Measurements from ENCODE around the gene TMC1.

DNA sequence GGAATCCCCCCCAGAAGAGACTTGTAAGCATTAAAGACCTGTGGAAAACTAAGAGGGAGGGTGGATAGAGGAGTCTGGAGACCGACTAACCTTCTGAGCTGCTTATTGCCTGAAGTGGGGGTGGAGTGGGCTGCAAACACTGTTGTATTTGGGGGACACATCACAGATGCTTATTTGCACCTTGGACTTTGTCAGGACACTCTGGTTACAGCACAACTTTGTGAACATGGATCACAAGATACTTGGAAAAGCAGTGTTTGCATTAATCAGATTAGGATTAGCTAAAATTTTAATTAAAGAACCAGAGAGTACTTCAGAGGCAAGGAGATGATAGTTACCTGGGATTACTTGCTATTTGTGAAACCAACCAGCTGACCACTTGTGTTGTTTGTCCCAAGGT is 30.9 kb downstream of the TMC1 start:
- TF ChIP-seq, protein P1, sequence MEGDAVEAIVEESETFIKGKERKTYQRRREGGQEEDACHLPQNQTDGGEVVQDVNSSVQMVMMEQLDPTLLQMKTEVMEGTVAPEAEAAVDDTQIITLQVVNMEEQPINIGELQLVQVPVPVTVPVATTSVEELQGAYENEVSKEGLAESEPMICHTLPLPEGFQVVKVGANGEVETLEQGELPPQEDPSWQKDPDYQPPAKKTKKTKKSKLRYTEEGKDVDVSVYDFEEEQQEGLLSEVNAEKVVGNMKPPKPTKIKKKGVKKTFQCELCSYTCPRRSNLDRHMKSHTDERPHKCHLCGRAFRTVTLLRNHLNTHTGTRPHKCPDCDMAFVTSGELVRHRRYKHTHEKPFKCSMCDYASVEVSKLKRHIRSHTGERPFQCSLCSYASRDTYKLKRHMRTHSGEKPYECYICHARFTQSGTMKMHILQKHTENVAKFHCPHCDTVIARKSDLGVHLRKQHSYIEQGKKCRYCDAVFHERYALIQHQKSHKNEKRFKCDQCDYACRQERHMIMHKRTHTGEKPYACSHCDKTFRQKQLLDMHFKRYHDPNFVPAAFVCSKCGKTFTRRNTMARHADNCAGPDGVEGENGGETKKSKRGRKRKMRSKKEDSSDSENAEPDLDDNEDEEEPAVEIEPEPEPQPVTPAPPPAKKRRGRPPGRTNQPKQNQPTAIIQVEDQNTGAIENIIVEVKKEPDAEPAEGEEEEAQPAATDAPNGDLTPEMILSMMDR (IDR thresholded peaks at IDR 0.05): no peak
- no peak for TF ChIP-seq EP300 (IDR thresholded peaks at IDR 0.05)
- no peak for TF ChIP-seq POLR2A (IDR thresholded peaks at IDR 0.05)

All from tibial nerve (tissue), 4 donors.